Liver (tissue), 9 donors: ENCODE results near the gene KCNA2. TPM values are rescaled to one million over a fixed set of nuclear protein-coding genes. Genes with fewer than 3 reads are reported as not detected.

Experiments
- DNase-seq: peaks from one replicate; pipeline ENCODE4 v3.0.0-alpha.2; 2017; ENCODE audit warnings: low spot score
- H3K27ac ChIP-seq, 2 donors: one replicate each; pipeline ENCODE4 v1.7.0; 2013; ENCODE audit warnings: inconsistent platforms in 2 of 2, low read length in 2 of 2, control low read depth in 1 of 2, low read depth in 1 of 2, mild to moderate bottlenecking in 1 of 2
- H3K27me3 ChIP-seq, 4 donors: one replicate each; pipeline versions ENCODE4 v1.6.1 to v1.7.0; 2013; ENCODE audit warnings: low read length in 3 of 4, inconsistent platforms in 1 of 4, mild to moderate bottlenecking in 1 of 4, moderate library complexity in 1 of 4; ENCODE audit not compliant: control insufficient read depth in 4 of 4, insufficient read depth in 4 of 4
- H3K36me3 ChIP-seq, 4 donors: one replicate each; pipeline versions ENCODE4 v1.6.1 to v1.7.0; 2013; ENCODE audit warnings: low read length in 3 of 4, mild to moderate bottlenecking in 3 of 4, low read depth in 1 of 4, moderate library complexity in 1 of 4; ENCODE audit not compliant: control insufficient read depth in 4 of 4, insufficient read depth in 3 of 4
- H3K4me1 ChIP-seq, 4 donors: one replicate each; pipeline versions ENCODE4 v1.6.1 to v1.7.0; 2013; ENCODE audit warnings: low read length in 3 of 4, mild to moderate bottlenecking in 3 of 4, moderate library complexity in 1 of 4; ENCODE audit not compliant: control insufficient read depth in 4 of 4, insufficient read depth in 4 of 4
- H3K4me3 ChIP-seq, 3 donors: one replicate each; pipeline versions ENCODE4 v1.6.1 to v1.7.0; 2013; ENCODE audit warnings: low read length in 3 of 3, control low read depth in 1 of 3, low read depth in 1 of 3, mild to moderate bottlenecking in 1 of 3
- H3K9ac ChIP-seq, 2 donors: one replicate each; pipeline ENCODE4 v1.7.0; 2013; ENCODE audit warnings: low read length in 2 of 2, mild to moderate bottlenecking in 2 of 2, moderate library complexity in 2 of 2, control low read depth in 1 of 2, low read depth in 1 of 2
- H3K9me3 ChIP-seq, 4 donors: one replicate each; pipeline versions ENCODE4 v1.6.1 to v1.7.0; 2013; ENCODE audit warnings: low read length in 3 of 4; ENCODE audit not compliant: control insufficient read depth in 4 of 4
- EGR1 ChIP-seq, 2 donors: IDR thresholded peaks; 2 replicates each; pipeline ENCODE4 v1.6.1; 2016 to 2018; ENCODE audit warnings: antibody characterized with exemption in 2 of 2, low read depth in 2 of 2
- FOXA1 ChIP-seq: IDR thresholded peaks from 2 replicates; pipeline ENCODE4 v1.6.1; 2016; ENCODE audit warnings: antibody characterized with exemption
- FOXA2 ChIP-seq: IDR thresholded peaks from 2 replicates; pipeline ENCODE4 v1.6.1; 2016; ENCODE audit warnings: antibody characterized with exemption
- HNF4G ChIP-seq: IDR thresholded peaks from 2 replicates; pipeline ENCODE4 v1.6.1; 2016; ENCODE audit warnings: antibody characterized with exemption
- SP1 ChIP-seq: IDR thresholded peaks from 2 replicates; pipeline ENCODE4 v1.6.1; 2018; ENCODE audit warnings: antibody characterized with exemption, mild to moderate bottlenecking
- TAF1 ChIP-seq: conservative IDR thresholded peaks from 2 replicates; pipeline ENCODE4 v1.6.1; 2016; ENCODE audit warnings: antibody characterized with exemption, mild to moderate bottlenecking
- YY1 ChIP-seq: IDR thresholded peaks from 2 replicates; pipeline ENCODE4 v1.6.1; 2016; ENCODE audit warnings: antibody characterized with exemption, mild to moderate bottlenecking
- WGBS: extraction: QIAGEN DNeasy Blood & Tissue Kit; methylation state at CpG from one replicate; pipeline ENCODE4 v1.1.7; 2013; 5-methylcytosine and 5-hydroxymethylcytosine counted together
- polyA plus RNA-seq, 2 donors: library from polyadenylated mRNA; stranded (reverse) in 1 of 2; unstranded in 1 of 2; fragments of 200-250 nt in 1 of 2; fragments of >200 nt in 1 of 2; fragmentation: Nextera tagmentation in 1 of 2; extraction: Ambion mirVana in 1 of 2; gene quantifications; one replicate each; pipeline versions ENCODE4 v1.2.1 to v1.2.3, GENCODE V29; 2013 to 2015
- total RNA-seq, 2 donors: library from RNA; depleted of rRNA; stranded (reverse); fragments of >200 nt; gene quantifications; one replicate each; pipeline ENCODE4 v1.2.3, GENCODE V29; 2014
- TF ChIP-seq, protein P1 (sequence below): IDR thresholded peaks from 2 replicates; pipeline ENCODE4 v1.6.1; 2016; ENCODE audit warnings: antibody characterized with exemption, mild to moderate bottlenecking
- donor health status: healthy.
- donor health status: healthy.
- donor health status: healthy.
- donor health status: healthy.
- donor health status: healthy.

Gene KCNA2
- total and polyA plus RNA-seq, 4 donors, result 0.02 to 0.08 TPM; not detected in 2

- no peak overlapping the region for H3K4me3 ChIP-seq
- 56% methylated on average over 3 of the region's 3 CpGs for WGBS
Observed at GRCh38 chr1:110544753-110545152, 61.4 kb downstream of the KCNA2 start.

More at GRCh38 chr1:110544753-110545152, 61.4 kb downstream of the KCNA2 start:
- Histone ChIP-seq H3K36me3 (no peaks in the 10 kb centered on the region), H3K27me3 (peaks cover 0 to 2% (median 0%) of the 10 kb centered on the region in 4 donors), H3K9me3 (no peaks in the 10 kb centered on the region), H3K4me1 (no peaks in the 10 kb centered on the region), H3K9ac (no peak overlapping the region), H3K27ac (no peak overlapping the region)
- DNase-seq, result no peak
- TF ChIP-seq YY1, result no peak
- no peak for TF ChIP-seq FOXA2
- TF ChIP-seq FOXA1, result no peak
- no peak for TF ChIP-seq HNF4G
- no peak for TF ChIP-seq TAF1
- TF ChIP-seq SP1, result no peak
- TF ChIP-seq, protein P1, sequence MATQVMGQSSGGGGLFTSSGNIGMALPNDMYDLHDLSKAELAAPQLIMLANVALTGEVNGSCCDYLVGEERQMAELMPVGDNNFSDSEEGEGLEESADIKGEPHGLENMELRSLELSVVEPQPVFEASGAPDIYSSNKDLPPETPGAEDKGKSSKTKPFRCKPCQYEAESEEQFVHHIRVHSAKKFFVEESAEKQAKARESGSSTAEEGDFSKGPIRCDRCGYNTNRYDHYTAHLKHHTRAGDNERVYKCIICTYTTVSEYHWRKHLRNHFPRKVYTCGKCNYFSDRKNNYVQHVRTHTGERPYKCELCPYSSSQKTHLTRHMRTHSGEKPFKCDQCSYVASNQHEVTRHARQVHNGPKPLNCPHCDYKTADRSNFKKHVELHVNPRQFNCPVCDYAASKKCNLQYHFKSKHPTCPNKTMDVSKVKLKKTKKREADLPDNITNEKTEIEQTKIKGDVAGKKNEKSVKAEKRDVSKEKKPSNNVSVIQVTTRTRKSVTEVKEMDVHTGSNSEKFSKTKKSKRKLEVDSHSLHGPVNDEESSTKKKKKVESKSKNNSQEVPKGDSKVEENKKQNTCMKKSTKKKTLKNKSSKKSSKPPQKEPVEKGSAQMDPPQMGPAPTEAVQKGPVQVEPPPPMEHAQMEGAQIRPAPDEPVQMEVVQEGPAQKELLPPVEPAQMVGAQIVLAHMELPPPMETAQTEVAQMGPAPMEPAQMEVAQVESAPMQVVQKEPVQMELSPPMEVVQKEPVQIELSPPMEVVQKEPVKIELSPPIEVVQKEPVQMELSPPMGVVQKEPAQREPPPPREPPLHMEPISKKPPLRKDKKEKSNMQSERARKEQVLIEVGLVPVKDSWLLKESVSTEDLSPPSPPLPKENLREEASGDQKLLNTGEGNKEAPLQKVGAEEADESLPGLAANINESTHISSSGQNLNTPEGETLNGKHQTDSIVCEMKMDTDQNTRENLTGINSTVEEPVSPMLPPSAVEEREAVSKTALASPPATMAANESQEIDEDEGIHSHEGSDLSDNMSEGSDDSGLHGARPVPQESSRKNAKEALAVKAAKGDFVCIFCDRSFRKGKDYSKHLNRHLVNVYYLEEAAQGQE, result no peak
- TF ChIP-seq EGR1 (IDR thresholded peaks at IDR 0.05; ENCODE audit: low read depth in 2 of 2), result no peak

Other genes with a start within 250 kb of the KCNA2 start
- gene SLC16A4, start 215.3 kb downstream of the KCNA2 start, total RNA-seq, result 1 to 10 TPM; 1.8 TPM
- gene SLC16A4, start 215.3 kb downstream of the KCNA2 start, polyA plus RNA-seq, result 1 to 10 TPM in 1 of 2 donors, under 1 TPM in 1; 0.72 to 1.4 TPM
- 10 to 100 TPM; 30.0 to 41.2 TPM for gene LAMTOR5, start 198.7 kb downstream of the KCNA2 start, total RNA-seq
- gene LAMTOR5, start 198.7 kb downstream of the KCNA2 start, polyA plus RNA-seq, result 100 to 1,000 TPM; 147 to 182 TPM
- not detected for gene PROK1, start 155.2 kb downstream of the KCNA2 start, total RNA-seq
- gene PROK1, start 155.2 kb downstream of the KCNA2 start, polyA plus RNA-seq, result under 1 TPM in 1 of 2 donors, not detected in 1; 0.03 TPM
- gene KCNA10, start 87.2 kb downstream of the KCNA2 start, total RNA-seq, result not detected
- not detected for gene KCNA10, start 87.2 kb downstream of the KCNA2 start, polyA plus RNA-seq
- 1 to 10 TPM in 1 of 2 donors, under 1 TPM in 1; 0.23 to 2.2 TPM for gene KCNA3, start 68.6 kb upstream of the KCNA2 start, total RNA-seq
- gene KCNA3, start 68.6 kb upstream of the KCNA2 start, polyA plus RNA-seq, result under 1 TPM; 0.32 to 0.35 TPM